ENCODE results near the gene STK17B.

- no peak for TF ChIP-seq CTCF (IDR thresholded peaks at IDR 0.05; ENCODE audit: insufficient read depth, low read length, poor library complexity, severe bottlenecking)
- no peak for TF ChIP-seq EZH2phosphoT487 (conservative IDR thresholded peaks at IDR 0.05; ENCODE audit: low read length)
Measured at GRCh38 chr2:196159221-196159892, 12.0 kb downstream of the STK17B start.
